T-helper 2 cell treated with Interferon-gamma antibody and Interleukin-4, amounts not matched to agents 100 ng/mL and 5 ng/mL, for 36 hours (primary cell): ENCODE data around the gene RAP1GAP2. TPM values are rescaled to one million over a fixed set of nuclear protein-coding genes. Genes with fewer than 3 reads are reported as not detected.
"Not testable (repeated sequence)": the region's sequence is repeated elsewhere in the genome, so short reads cannot be mapped to it uniquely, and the experiment has no call there.

Source experiments
- intact Hi-C: fragments of 100-400 bp; cut with micrococcal nuclease; formaldehyde crosslinking; loops from one replicate; pipeline ENCODE4 v1.15.1; 2023
- total RNA-seq: library from RNA; stranded (reverse); gene quantifications from 2 replicates; pipeline ENCODE4 v1.2.3, GENCODE V29; 2022

Gene RAP1GAP2
- total RNA-seq, 1 donor from 2014 or later, result 48.5 TPM

DNA sequence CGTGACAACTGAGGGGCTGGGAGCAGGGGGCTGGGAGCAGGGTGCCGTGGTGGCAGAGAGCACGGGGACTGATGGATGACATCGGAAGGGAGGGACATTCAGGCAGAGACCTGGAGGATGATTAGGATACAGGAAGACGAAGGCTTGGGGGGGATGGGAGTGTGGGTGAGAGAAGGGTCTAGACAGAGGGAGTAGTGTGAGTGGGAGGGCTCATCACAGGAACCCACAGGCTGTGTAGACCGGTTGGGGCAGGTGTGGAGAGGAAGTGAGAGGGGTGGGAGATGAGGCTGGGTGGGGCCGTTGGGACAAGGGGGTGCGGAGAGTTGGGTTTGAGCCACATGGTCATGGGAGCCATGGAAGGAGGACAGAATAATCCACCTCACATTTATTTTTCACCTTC is 83.8 kb downstream of the RAP1GAP2 start:
- intact Hi-C loops, result no loop called here

DNA sequence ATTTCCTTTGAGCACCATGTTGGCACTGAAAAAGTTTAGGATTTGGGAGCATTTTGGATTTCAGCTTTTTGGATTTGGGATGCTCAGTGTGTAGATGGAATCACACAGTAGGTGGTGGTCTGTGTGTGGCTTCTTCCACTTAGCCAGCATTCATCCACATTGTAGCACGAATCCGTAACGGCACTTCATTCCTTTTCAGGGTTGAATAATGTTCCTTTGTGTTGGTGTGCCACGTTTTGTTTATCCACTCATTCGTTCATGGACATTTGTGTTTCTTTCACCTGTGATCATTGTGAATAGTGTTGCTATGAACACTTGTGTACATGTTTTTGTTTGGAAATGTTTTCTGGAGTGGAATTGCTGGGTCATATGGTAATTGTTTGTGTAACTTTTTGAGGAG is 85.1 kb downstream of the RAP1GAP2 start:
- intact Hi-C loops, result no loop called here

DNA sequence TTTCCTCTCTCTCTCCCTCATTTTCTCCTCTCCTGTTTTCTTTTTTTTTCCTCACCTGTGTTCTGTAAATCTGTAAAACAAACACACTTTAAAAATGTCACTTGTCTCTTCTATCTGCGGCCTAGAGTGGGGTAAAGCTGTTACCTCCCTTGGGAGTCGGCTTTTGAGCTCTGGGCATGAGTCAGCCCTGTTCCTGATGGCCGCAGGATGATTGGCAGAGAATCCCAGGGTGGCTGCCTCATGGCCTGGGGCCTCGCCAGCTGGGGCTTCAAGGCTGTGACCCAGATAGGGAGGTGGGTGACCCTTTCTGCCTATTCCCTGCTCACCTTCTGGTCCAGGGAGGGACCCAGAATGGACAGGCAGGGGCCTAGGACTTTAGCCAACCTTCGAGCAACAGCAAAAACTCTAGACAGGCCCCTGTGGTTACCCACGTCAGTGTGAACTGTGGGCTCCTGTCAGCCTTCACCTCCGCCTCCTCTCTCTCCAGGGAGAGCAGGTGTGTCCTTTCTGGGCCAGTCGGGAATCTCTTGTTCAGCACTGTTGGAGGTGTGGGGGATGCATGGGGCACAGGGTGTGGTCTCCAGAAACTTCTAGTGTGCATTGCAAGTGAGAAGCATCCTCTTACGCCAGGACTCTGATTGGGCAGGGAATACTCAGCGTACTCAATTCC is 87.4 kb downstream of the RAP1GAP2 start:
- intact Hi-C loops, result no loop called here

DNA sequence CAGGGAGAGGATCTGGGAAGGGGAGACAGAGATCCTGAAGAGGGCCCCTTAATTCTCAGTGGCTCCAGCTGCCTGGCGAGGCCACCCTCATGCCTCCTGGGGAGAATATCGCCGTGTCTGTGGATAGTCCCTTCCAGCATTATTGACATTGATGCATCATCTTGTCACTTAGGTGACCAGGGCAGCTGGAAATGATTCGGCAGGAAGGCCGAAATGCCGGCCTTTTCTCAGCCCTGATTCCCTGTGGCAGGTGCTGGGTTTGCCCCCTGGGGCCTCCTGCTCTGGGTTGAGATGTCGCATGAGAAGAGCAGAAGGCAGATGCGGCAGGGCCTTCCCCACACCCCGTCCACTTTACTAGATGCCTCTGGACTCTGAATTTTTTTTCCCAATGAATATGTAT is 89.5 kb downstream of the RAP1GAP2 start:
- intact Hi-C loops, result no loop called here

DNA sequence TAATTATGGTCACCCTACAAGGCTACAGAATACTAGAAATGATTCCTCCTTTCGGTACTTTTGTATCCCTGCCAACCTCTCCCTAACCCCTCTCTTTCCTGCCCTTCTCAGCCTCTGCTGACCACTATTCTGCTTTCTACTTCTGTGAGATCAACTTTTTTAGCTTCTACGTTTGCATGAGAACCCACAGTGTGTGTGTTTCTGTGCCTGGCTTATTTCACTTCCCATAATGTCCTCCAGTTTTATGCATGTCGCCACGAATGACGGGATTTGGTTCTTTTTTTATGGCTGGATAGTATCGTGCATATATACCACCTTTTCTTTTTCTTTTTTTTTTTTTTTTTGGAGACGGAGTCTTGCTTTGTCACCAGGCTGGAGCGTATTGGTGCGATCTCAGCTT is 92.1 kb downstream of the RAP1GAP2 start:
- intact Hi-C loops, result no loop called here

DNA sequence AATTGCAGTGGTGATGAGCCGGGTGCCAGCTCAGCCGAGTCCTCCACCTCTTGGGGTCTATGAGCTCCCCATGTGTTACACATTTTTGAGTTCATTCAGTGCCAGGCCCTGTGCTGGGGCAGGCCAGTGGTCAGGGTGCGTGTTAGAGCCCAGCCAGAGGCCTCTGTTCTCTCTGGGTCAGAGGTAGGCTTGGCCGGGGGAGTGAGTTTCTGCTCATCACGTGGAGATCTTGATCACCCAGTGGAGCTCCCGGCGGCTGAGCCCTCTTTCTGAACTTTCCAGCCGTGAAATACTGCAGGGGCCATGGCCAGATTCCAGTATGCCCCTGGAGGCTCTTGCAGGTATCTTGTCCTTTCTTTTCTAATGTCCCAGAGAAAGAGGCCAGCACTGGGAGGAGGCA is 93.0 kb downstream of the RAP1GAP2 start:
- intact Hi-C loops, result no loop called here

DNA sequence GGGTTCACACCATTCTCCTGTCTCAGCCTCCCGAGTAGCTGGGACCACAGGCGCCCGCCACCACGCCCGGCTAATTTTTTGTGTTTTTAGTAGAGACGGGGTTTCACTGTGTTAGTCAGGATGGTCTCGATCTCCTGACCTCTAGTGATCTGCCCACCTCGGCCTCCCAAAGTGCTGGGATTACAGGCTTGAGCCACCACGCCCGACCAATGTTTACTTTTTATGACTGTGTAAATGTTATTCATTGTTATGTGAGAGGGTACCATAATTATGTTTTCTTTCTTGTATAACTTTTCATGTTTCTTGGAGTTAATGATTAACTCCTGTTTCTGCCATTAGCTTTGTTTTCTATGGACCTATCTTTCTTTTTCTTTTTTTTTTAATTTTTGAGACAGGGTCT is 94.5 kb downstream of the RAP1GAP2 start:
- intact Hi-C loops, result not testable (repeated sequence)

DNA sequence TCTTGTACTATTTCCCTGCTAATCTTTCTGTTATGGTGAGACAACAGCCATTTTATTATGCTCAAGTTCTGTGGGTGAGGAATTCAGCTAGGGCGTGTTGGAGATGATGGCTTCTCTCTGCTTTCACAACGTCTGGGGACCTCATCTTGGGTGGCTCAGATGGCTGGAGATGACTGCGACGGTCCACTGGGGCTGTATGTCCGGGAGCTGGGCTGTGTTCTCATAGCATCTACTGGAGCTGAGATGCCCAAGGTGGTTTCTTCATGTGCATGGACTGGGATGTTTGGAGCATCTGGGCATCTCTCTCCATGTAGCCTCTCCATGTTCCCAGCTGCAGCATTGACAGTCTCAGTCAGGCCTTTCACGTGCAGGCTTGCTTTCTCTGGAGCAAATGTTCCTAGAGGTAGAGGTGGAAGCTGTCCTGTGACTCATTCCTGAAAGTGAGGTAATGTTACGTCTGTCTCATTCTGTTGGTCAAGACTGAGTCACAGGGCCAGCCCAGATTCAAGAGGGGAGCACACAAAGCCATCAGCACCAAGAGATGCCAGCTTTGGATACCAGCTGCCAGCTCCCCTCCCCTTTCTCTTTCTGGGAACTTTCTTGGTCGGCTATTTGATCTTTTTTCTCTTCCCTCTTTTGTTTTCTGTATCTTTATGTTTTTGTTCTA is 96.2 kb downstream of the RAP1GAP2 start:
- intact Hi-C loops, result no loop called here

DNA sequence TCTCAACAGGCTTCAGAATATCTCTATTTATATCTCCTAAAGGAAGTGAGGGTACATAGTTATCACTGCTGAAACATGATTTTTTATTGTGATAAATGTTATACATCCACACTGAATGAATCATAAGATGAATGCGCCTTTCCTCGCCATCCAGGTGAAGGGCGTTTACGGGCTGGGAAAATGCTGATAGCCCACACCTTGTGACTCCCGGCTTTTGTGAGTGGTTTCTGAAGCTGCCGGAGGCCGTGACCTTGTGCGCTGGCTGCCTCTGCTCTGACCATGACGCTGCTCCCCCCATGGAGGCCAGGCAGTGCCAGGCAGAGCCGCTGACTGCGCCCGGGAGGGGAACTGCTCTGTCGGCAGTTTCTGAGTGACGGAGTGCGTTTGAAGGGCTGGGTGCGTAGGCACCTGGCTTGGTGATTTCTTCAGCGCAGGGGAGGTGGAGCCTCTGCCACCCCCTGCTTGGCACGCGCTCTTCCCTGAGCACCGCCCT is 97.2 kb downstream of the RAP1GAP2 start:
- intact Hi-C loops, result no loop called here

DNA sequence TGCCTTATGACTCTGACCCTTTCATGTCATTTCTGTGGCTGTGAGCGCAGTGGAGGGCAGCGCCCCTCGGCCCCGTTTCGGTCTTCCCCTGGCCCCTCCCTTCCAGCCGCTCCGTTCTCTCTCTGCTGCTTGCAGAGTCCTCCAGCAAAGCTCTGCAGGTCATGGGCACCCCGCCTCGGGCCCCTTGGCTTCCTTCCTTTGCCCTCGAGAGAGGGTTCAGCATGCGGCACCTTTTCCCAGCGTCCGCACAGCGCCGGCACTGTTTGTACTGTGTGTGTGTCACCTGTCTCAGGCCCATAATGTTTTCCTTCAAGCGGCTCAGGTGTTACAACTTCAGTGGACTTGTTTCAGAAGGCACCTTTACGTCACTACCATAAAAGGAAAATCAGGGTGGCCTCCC is 98.5 kb downstream of the RAP1GAP2 start:
- intact Hi-C loops, result no loop called here

DNA sequence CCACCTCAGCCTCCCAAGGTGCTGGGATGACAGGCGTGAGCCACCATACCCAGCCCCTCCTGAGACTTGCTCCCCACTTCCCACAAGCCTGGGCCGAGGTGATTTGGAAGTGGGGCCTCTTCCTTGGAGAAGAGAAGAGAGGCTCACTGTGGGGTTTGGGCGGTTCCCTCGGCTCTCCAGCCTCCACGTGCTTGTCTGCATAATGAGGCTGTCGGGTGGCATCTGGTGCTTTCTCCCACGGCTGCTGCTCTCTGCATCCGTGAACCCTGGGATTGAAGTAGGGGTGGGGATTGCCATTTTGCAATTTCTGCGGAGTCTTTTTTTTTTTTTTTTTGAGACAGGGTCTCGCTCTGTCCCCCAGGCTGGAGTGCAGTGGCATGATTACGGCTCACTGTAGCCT is 101.4 kb downstream of the RAP1GAP2 start:
- intact Hi-C loops, result no loop called here

DNA sequence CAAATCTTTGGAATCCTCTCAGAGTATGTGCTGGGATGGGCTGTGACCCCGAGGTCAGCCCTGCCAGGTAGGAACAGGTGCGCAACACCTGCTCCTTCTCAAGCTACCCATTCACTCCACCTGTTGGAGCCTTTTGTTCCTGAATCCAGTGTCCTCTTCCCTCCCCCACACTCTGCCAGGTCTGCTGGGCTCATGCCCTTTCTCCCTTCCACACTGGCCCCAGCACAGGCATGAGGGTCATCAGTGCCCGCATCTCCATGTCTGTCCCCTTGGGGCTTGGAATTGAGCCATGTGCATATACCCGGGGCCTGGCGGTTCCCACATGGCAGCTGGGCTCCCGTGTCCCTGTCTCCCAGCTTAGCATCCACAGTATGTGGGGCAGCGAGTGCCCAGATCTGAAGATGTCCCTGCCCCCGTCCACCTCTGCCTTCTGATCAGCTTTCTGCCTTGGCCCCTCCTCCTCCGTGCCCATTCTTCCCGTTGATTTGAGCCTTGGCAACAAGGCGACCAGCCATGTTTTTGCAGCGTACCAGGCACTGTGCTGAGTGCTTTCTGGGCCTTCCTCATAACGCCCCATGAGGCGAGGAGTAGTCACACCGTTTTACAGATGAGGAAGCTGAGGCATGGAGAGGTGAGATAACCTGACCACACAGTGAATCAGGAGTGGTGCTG is 102.2 kb downstream of the RAP1GAP2 start:
- intact Hi-C loops, result no loop called here

DNA sequence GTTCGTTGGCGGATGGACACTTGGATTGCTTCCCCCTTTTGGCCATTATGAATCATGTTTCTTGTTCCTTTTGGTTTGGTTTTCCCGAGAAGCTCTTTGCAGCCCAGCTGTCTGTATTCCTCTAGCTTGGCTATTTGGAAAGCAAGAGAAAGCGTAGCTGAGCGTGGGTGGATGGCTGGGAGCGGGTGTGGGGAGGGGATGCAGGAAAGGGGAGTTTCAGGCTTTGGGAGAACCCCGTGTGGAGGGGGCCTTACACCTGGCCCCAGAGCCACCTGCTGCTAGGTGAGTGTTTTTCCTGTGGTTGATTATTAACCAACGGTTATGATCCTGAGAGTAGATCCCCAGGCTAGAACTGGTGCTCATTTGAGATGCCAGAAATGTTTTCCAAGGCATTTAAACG is 103.7 kb downstream of the RAP1GAP2 start:
- intact Hi-C loops, result no loop called here

DNA sequence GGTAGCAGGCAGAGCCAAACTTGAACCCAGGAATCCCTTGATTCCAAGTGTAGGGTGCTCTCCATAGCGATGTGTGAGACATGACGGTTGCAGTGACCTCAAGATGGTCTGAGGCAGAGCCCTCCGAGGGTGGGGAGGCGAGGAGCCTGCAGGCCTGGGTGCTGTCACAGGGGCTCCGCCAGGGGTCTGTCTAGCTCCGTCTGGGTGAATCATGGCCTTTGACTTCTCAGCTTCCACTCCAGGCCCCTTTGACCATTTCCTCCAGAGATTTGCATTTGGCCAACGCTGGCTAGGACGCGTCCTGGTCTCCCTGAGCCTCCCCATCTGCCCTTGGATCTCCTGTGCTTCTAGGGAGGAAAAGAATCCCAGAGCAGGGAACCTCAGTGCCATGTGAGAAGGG is 104.6 kb downstream of the RAP1GAP2 start:
- intact Hi-C loops, result no loop called here

DNA sequence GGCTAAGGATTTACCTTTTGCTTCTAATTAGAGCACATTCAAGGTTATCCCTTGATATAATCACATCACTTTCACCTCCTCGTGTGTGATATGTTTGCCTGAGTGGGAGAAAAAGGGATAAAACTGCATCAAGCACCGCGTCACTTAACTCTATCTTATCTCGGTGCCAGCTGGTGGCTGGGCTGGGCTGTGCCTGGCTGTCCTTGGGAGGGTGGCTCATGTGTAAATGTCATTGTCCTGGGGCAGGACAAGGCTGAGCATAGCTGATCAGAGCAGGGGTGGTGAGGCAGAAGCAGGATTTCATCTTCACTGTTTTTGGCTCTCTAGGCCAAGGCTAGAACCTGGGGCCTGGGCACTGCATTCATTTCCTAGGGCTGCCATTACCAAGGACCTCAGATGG is 105.3 kb downstream of the RAP1GAP2 start:
- intact Hi-C loops, result no loop called here

DNA sequence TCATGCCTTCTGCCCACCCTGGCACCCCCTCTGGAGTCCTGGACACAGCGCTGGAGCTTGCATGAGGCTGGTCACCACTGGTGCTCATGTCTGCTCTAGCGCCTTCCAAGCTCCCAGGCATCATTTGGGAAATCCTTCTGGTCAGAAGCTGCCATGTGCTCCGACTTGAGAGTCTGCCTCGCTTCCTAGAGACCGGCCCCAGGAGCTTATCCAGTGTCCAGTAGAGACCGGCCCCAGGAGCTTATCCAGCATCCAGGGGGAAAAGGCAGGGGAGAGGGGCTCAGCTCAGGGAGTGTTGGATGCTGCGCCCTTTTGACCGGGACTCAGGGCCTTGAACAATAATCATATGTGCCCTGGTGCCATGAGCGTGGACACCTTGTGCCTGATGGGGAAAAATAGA is 106.3 kb downstream of the RAP1GAP2 start:
- intact Hi-C loops, result no loop called here

DNA sequence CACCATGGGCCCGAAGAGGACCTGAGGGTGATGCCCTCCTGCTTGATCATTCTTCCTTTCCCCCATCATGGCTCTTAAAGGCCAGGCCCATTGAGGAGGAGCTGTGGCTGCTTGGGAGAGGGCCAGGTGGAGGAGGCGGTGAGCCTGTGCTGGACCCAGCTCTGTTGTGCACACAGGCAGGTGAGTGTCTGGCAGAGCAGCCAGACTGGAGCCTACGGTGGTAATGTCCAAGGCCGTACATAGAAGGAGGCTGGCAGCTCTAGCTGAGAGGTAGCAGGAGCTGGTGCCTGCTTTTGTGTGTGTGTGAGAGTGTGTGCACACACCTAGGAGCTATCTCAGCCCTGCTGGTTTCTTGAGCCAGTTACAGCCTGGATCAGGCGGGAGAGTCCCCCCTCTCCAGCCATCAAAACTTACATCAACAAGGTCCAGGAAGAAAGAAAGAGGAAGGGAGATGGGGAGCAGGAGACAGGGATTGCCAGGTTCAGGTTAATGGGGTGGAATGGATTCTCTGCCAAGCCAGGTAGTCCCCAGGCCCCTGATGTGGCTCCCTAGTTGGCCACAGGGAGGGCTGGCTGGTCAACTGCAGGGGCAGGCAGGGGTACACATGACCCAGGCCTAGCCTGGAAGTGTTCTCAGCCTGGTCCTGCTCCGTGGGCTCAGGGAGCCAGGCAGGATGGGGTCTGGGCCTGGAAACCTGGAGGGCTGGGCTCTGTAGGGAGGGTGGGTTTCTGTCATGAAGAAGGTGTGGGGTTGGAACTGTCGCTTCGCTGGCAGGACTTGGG is 107.1 kb downstream of the RAP1GAP2 start:
- intact Hi-C loops, result no loop called here

DNA sequence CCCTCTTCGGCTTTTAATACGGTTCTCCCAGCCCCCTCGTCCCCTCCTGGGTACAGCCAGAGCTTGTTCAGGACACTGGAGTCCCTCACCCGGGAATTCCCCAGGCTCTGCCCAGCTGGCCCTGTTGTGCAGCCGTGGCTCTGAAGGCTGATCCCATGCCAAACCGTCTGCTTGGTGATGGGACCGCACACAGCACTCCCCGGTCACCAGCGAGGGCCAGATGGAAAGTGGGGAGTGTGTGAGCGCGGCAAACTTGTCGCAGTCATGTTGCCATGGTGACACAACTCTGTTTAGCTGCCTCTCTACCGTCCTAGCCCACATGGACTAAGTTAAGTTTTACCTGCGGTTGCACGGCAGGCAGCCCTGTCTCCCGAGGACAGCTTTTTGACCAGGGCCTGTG is 107.9 kb downstream of the RAP1GAP2 start:
- intact Hi-C loops, result no loop called here

DNA sequence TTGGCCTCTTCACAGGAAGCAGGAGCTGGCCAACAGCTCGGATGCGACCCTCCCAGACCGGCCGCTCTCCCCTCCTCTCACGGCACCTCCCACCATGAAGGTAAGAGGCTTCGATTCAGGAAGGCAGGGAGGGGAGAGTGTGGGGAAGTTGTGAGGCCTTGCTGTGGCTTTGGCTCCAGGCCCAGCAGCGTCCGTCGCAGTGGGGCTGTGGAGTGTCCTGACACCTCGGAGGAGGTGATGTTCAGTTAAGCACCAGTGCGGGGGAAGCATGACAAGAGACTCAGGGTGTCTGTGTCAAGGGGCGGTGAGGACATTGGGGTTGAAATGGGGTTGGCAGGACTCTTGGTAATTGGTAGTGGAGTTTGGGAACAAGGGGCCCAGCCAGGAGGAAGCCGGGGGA is 109.0 kb downstream of the RAP1GAP2 start:
- intact Hi-C loops, result no loop called here

DNA sequence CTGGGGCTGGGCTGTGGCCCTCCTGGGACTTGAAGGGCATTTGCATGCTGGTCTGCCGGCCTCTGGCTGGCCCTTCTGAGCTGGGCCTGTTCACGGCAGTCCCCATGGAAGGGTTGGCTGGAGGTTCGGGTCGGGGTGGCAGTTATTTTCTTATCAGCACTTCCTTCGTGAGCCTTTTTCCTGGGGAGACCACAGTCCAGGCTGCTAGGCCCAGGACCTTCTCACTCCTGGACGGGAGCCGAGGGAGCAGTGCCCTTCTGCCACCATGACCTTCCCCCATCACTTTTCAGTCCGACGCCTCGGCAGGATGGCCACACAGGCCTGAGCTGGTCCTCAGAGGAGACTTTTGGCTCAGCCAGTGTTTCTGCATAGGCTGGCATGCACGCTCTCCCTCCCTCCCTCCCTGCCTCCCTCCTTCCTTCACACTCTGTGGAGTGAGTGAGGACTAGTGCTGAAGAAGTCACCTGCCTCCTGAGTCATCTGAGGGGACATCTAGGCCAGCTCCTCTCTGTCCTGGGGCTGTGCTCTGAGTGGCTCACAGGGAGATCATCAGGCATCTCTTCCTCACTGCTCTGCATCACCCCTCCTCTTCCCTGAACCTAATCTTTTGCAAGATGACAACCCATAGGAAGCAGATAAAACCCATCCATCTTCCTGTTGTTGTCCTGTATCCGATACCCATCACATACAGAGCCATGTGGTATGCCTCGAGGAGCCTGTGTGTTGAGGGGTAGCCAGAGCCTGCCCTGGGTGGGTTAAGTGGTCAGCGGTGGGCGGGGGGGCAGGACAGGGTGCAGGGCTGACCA is 109.7 kb downstream of the RAP1GAP2 start:
- intact Hi-C loops, result no loop called here

DNA sequence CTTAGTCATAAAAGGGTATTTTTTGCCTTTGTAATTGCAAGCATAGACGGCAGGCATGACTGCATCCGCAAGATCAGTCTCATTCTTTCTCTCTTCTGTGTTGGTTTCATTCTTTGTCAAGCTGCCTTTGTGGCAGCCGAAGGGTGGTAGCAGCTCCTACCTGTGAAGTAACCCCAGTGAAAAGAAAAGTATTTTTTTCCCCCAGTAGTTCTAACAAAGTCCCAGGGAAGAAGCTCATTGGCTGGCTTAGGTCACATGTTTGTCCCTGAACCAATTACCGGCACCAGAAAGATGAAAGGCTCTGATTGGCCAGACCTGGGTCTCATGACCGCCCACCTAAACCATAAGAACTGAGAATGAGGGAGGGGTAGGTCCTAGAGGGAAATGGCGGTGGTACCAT is 110.7 kb downstream of the RAP1GAP2 start:
- intact Hi-C loops, result no loop called here
